COLO668 (cell line): ENCODE results near the gene CCL13.

Experiments
- DNase-seq: peaks from one replicate; lab custom pipeline; 2025; ENCODE audit not compliant: unreplicated experiment; lab: John Stamatoyannopoulos, UW

CCL13 gene

DNA sequence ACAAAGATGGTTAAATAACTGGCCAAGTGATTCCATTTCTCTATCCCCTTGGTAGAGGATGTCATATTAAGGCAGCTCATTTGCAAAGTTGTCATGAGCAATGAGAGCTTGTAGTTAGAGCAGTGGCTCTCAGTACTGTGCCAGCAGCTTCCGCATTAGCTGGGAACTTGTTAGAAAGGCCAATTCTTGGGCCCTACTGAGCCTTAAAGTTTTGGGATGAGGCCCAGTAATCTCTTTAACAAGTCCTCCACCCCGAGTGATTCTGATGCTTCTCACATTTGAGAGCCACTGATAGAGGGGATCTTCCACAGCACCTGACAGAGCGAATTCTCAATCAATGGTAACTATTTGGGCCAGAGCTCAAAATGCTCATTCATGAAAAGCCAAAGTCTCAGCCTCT, 26.9 kb downstream of the CCL13 start:
- DNase-seq = no peak

DNA sequence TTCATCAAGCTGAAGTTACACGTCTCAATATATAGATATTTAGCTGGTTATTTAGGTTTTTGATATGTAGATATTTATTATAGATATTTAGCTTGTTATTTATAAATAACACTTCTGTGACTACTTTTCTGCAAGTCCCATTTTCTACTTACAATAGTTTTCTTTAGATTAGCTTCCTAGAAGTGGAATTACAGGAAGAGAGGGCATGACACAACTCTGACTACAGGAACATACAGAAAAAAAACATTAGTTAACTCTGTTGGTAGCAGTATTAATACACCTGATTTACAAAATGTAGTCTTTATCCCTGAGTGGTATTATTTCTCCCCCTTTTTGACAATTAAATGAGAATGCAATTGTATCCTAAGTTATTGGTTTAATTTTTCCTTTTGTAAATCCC, 28.0 kb downstream of the CCL13 start:
- no peak for DNase-seq

DNA sequence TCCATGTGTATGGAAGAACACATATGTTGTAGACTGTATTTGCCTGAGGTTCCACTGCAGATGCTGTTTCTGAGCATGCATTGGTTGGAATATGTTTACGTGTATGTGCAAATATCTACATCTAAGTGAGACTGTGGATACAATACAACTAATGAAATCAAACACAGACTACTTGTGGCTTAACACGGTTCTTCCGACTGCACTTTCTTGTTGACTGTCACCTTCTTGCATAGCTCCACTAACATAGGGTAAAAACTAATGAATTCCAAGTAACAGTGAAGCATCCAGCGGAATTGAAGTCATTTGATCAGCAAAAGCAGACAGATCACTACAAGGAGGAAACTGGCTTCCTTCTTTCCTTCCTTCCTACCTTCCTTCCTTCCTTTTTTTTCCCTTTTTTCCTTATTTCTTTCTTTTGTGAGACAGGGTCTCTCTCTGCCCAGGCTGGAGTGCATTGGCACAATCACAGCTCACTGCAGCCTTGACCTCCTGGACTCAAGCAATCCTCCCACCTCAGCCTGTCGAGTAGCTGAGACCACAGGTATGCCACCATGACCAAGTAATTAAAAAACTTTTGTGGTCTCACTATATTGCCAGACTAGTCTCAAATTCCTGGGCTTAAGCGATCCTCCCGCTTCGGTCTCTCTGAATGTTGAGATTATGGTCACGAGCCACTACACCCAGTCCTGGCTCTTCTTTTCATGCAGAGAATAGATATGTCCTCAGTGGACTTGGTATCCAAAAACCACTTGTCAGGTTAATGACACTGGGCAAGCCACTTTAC, 28.7 kb downstream of the CCL13 start:
- no peak for DNase-seq

DNA sequence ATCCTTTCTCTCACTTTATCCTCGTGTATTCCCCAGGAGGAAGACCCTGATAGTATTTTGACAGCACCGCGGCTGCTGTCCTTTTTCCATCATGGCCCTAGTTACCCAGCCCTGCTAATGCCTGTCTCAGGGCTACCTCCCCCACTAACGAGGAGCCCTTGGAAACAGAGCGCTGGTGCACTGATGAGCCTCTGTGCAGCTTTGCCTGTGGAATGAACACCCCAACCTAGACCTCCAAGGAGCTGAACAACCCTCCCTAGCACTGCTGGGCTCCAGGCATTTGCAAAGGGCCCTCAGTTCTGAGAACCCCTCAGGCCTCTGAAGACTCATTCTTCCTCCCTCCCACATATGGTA, 30.0 kb downstream of the CCL13 start:
- no peak for DNase-seq

DNA sequence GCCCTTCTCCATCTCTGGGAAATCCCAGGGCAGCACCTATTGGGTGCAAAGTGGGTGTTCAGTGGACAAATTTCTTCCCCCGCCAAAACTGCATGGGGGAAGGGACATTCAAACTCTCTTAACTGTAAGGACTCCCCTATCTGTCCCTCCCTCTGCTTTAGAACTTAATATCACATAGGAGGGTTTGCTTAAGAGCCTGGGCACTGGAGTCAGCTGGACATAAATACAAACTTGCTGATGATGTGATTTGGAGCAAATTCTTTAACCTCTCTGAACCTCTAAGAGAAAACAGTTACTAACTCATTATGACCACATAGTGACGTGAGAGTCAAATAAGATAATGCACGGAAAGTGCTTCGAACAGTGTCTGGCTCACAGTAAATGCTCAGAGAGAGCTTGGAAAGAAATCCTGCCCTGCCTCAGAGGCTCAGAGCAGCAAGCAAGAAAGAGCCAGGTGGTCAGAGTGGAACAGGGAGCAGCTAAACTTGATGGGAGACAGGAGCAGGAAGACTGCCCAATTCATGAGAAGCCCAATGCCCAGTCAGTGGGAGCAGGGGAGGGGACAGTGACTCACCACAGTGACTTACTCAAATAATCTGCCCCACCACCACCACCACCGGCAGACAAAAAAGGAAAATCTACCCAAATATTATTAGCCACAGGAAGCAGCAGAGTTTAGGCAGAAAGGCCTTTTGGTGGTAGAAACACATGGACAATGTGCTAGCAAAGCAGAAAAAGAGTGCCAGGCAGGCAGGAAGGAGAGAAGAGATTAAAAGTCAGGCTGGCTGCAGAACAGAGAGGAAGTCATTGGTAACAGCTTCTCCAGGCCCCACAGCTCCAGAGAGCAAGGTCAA, 30.6 kb downstream of the CCL13 start:
- DNase-seq = no peak

DNA sequence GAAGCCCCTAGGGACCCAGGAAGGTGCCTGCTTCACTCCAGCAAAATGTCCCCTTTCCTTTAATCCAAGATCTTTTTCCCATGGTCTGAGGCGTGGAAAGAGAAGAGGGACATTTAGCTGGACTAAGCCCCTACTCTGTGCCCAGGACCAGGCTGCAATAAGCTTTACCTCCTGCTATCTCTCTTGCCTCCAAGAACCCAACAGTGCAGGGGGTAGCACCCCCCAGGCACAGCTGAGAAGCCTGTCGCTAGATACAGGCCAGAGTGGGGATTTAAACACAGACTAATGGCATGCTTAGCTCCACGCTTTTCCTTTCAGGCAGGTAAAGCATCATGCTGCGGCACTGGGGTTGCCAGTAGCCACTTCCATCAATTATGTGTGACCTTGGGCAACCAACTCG, 31.3 kb downstream of the CCL13 start:
- DNase-seq = no peak

DNA sequence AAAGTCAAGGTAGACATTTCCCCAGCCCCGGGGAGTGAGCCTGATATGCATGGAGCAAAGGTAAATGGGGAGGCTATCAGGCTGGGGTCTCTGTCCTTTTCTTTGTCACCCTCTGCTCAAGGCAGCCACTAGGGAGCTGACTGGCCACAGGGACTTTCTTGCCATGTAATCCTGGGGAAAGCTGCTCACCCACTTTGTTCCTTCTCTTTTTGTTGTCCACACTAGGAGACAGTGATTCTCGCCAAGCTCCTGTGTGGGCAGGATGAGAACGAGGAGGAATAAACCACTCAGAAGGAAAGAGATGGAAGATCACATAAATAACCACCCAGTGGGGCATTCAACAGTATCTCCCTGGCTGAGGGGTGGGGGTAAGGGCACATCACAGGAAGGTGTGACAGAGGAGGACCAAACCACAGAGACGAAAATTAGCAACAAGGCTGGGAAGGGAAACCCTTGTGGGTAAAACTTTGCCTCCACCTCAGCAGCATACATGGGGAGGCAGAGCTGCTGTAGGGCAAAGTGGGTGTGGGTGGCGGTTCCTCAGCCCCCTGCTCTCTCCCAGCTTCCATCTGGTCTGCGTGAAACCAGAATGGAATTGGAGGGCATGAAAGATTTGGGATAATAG, 33.0 kb downstream of the CCL13 start:
- no peak for DNase-seq

DNA sequence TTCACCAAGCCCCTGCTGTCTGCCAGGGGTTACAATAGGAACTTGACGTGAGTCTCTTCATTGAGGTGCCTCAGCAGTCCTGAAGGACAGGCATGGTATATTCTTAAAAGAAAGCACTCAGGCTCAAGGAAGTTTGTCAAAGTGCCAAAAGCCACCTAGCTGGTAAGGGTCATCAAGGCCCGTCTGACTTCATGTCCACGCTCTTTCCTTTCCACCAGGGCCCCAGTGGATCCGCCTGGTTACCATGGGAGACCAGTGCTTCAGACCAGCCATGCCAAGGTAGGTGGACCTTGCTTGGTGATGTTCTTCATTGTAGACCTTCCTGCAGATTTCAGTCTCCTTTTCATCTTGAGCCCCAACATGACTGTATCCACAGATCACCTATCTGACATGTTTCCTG, 34.4 kb downstream of the CCL13 start:
- DNase-seq = no peak

DNA sequence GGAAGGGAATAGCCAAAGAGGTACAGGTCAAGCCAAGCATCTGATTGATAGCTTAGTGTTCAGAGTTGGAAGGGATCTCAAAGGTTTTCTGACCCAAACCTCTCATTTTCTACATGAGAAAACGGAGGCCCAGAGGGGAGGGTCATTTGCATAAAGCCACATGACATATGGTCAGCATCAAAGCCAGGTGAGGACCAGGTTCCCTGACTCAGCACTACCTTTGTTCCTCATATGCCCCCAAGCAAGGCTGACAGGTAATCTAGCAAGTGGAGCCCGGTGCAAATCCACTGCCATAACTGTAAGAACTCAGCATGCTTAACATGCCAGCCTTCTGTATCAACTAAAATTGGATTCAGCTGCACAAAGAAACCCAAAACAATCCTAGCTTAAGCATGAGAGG, 35.0 kb downstream of the CCL13 start:
- no peak for DNase-seq

DNA sequence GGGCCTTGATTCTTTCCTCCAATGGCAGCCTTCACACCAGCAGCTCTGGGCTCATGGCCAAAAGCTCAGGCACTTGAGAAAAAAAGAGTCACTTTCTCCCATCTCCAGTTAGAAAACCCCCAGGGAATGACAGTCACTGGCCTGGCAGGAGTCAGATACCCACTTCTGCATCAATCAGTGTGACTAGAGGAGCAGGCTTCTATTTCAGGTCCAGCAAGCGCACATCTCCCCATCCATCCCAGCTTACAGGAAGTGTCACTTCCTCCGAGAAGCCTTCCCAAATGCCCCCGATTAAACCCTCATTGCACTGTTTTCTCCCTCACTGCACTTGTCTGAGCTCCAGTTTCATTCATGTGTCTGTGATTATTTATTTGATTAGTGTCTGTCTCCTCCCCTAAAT, 37.1 kb downstream of the CCL13 start:
- DNase-seq = no peak

DNA sequence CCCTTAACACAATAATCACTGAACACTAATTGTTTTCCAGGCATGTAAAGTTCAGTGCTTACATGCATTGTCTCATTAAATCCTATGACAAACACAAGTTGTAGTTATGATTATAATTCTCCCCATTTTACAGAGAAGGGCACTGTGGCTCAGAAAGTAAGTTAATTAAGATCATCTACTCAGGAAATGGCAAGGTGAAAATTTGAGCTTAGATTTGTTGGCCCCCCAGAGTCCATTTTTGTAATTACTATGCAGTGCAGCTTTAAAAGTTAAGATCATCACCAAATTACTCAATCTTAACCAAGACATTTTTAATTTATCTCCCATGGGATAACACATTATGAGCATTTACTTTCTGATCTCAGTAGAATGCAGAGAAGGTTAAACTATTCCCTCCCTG, 41.0 kb downstream of the CCL13 start:
- DNase-seq = no peak

DNA sequence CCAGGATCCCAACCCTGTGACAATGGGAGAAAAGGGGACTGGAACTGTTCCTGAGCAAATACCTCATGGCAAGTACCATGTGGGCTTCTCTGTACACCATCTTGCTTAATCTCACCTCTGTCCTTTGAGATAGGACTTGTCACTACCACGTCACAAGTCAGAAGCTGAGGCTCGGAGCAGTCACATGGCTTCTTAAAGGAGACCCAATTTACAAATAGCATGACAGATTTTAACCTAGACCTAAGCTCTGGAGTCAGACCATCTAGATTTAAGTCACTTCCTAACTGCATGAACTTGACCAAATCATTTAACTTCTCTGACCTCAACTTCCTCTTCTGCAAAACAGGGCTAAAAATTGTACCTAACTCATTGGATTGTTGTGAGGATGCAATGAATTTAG, 42.7 kb downstream of the CCL13 start:
- no peak for DNase-seq

DNA sequence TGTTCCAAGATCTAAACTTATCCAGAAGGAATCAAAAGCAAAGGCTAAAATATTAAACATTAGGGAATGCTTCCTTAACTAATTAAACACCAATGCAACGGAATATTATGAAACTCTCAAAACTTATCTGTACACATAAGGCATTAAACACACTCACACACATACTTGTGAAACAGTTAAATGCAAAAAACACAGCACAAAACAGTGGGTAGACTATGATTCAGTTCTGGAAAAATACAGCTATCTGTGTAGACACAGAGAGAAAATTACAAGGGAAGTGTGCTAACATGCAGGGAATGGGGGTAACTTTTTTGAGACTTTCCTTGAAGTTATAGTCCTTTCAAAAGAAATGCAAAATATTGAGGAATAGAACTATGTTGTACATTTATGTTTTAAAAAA, 43.4 kb downstream of the CCL13 start:
- no peak for DNase-seq

DNA sequence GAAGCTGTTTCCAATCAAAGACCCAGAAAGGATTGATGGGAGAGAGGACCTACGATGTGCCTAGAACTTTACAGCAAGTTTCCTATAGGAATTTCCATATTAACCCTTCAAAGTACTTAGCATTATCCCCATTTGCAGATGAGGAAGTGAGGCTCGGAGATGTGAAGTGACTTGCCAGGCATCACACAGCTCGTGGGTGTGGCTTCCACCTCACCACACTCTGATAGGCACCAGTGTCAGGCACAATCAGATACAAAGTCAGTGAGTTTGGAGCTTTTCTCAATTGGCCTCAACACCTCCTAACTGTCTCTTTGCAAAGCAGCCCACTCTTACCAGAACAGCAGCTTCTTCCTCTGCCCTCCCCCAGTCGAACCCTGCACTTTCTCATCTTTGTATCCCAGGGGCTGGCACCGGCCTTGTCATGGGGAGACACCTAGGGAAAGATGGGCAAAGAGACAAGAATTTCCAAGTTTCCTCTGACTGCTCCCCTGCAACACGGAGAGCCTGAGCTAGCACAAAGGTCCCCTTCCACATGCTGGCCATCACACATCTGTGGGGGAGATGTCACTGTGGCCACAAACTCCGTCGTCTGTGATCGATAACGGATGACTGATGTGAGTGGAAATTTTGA, 44.1 kb downstream of the CCL13 start:
- no peak for DNase-seq

DNA sequence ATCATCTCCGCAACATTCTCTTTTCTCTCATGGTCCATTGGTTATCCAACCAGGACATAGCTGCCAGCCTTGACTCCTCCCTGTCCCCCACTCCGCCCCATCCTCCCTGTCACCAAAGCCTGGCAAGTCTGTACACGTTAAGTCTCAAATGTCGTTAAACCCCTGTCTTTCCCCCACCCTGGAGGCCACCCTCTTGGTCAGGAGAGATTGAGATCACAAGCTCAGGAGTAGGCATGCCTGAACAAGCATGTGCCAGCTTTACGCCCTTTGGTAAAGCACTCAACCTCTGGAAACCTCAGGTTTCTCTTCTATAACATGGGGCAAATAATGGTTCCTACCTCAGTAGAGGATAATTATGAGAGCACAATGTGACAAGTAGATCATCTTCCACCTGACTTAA, 44.9 kb downstream of the CCL13 start:
- no peak for DNase-seq

DNA sequence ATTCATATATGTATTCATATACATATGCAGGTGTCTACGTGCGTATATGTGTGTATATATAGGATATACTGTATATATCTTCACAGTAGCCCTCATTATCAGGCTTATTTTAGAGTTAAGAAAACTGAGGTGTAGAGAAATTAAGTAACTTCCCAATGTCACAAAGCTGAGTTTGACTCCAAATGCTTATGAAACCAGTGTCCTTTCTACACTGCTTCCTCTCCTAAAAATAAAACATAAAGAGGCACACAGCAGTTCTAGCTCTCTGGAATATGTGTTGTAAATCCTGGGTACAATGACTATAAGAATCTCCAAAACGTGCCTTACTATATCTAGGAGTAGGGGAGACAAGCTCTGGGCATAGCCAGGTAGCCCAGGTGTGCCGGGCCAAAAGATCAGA, 46.7 kb downstream of the CCL13 start:
- DNase-seq = no peak

DNA sequence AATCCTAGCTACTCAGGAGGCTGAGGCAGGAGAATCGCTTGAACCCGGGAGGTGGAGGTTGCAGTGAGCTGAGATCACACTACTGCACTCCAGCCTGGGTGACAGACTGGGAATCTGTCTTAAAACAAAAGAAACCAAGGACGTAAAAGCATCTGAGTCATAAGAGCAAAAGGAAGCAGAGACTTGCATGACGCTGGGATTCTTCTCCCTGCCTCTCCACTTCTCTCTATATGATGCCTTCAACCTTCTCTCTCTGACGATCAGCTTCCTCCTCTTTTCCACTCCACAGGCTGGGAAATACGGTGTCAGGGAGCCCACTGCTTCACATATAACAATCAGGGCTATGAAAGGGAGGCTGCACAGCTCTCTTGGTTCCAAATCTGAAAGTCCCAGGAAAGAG, 49.9 kb downstream of the CCL13 start:
- no peak for DNase-seq
